Liver (tissue), 9 donors: ENCODE data around the gene LPAR4. TPM values are rescaled to one million over a fixed set of nuclear protein-coding genes. Genes with fewer than 3 reads are reported as not detected.

Source experiments
- DNase-seq: peaks from one replicate; pipeline ENCODE4 v3.0.0-alpha.2; 2017; ENCODE audit warnings: low spot score
- H3K27ac ChIP-seq, 2 donors: one replicate each; pipeline ENCODE4 v1.7.0; 2013; ENCODE audit warnings: inconsistent platforms in 2 of 2, low read length in 2 of 2, control low read depth in 1 of 2, low read depth in 1 of 2, mild to moderate bottlenecking in 1 of 2
- H3K27me3 ChIP-seq, 4 donors: one replicate each; pipeline versions ENCODE4 v1.6.1 to v1.7.0; 2013; ENCODE audit warnings: low read length in 3 of 4, inconsistent platforms in 1 of 4, mild to moderate bottlenecking in 1 of 4, moderate library complexity in 1 of 4; ENCODE audit not compliant: control insufficient read depth in 4 of 4, insufficient read depth in 4 of 4
- H3K36me3 ChIP-seq, 4 donors: one replicate each; pipeline versions ENCODE4 v1.6.1 to v1.7.0; 2013; ENCODE audit warnings: low read length in 3 of 4, mild to moderate bottlenecking in 3 of 4, low read depth in 1 of 4, moderate library complexity in 1 of 4; ENCODE audit not compliant: control insufficient read depth in 4 of 4, insufficient read depth in 3 of 4
- H3K4me1 ChIP-seq, 4 donors: one replicate each; pipeline versions ENCODE4 v1.6.1 to v1.7.0; 2013; ENCODE audit warnings: low read length in 3 of 4, mild to moderate bottlenecking in 3 of 4, moderate library complexity in 1 of 4; ENCODE audit not compliant: control insufficient read depth in 4 of 4, insufficient read depth in 4 of 4
- H3K4me3 ChIP-seq, 3 donors: one replicate each; pipeline versions ENCODE4 v1.6.1 to v1.7.0; 2013; ENCODE audit warnings: low read length in 3 of 3, control low read depth in 1 of 3, low read depth in 1 of 3, mild to moderate bottlenecking in 1 of 3
- H3K9ac ChIP-seq, 2 donors: one replicate each; pipeline ENCODE4 v1.7.0; 2013; ENCODE audit warnings: low read length in 2 of 2, mild to moderate bottlenecking in 2 of 2, moderate library complexity in 2 of 2, control low read depth in 1 of 2, low read depth in 1 of 2
- H3K9me3 ChIP-seq, 4 donors: one replicate each; pipeline versions ENCODE4 v1.6.1 to v1.7.0; 2013; ENCODE audit warnings: low read length in 3 of 4; ENCODE audit not compliant: control insufficient read depth in 4 of 4
- EGR1 ChIP-seq, 2 donors: IDR thresholded peaks; 2 replicates each; pipeline ENCODE4 v1.6.1; 2016 to 2018; ENCODE audit warnings: antibody characterized with exemption in 2 of 2, low read depth in 2 of 2
- FOXA1 ChIP-seq: IDR thresholded peaks from 2 replicates; pipeline ENCODE4 v1.6.1; 2016; ENCODE audit warnings: antibody characterized with exemption
- FOXA2 ChIP-seq: IDR thresholded peaks from 2 replicates; pipeline ENCODE4 v1.6.1; 2016; ENCODE audit warnings: antibody characterized with exemption
- GABPA ChIP-seq, 2 donors: IDR thresholded peaks in 1 of 2; conservative IDR thresholded peaks in 1 of 2; 2 replicates each; pipeline ENCODE4 v1.6.1; 2016; ENCODE audit warnings: antibody characterized with exemption in 2 of 2, mild to moderate bottlenecking in 1 of 2, moderate library complexity in 1 of 2
- HNF4A ChIP-seq, 2 donors: conservative IDR thresholded peaks; 2 replicates each; pipeline ENCODE4 v1.6.1; 2016; ENCODE audit warnings: antibody characterized with exemption in 2 of 2, mild to moderate bottlenecking in 2 of 2
- HNF4G ChIP-seq: IDR thresholded peaks from 2 replicates; pipeline ENCODE4 v1.6.1; 2016; ENCODE audit warnings: antibody characterized with exemption
- JUND ChIP-seq, 2 donors: IDR thresholded peaks; 2 replicates each; pipeline ENCODE4 v1.6.1; 2016; ENCODE audit warnings: antibody characterized with exemption in 2 of 2
- NR2F2 ChIP-seq: IDR thresholded peaks from 2 replicates; pipeline ENCODE4 v1.6.1; 2016; ENCODE audit warnings: antibody characterized with exemption
- RAD21 ChIP-seq, 2 donors: IDR thresholded peaks; 2 replicates each; pipeline ENCODE4 v1.6.1; 2016; ENCODE audit warnings: antibody characterized with exemption in 2 of 2, mild to moderate bottlenecking in 2 of 2
- RXRA ChIP-seq, 2 donors: IDR thresholded peaks; 2 replicates each; pipeline ENCODE4 v1.6.1; 2017 to 2018; ENCODE audit warnings: antibody characterized with exemption in 2 of 2, mild to moderate bottlenecking in 1 of 2
- SP1 ChIP-seq: IDR thresholded peaks from 2 replicates; pipeline ENCODE4 v1.6.1; 2018; ENCODE audit warnings: antibody characterized with exemption, mild to moderate bottlenecking
- TAF1 ChIP-seq: conservative IDR thresholded peaks from 2 replicates; pipeline ENCODE4 v1.6.1; 2016; ENCODE audit warnings: antibody characterized with exemption, mild to moderate bottlenecking
- YY1 ChIP-seq: IDR thresholded peaks from 2 replicates; pipeline ENCODE4 v1.6.1; 2016; ENCODE audit warnings: antibody characterized with exemption, mild to moderate bottlenecking
- WGBS: extraction: QIAGEN DNeasy Blood & Tissue Kit; methylation state at CpG from one replicate; pipeline ENCODE4 v1.1.7; 2013; 5-methylcytosine and 5-hydroxymethylcytosine counted together
- polyA plus RNA-seq, 2 donors: library from polyadenylated mRNA; stranded (reverse) in 1 of 2; unstranded in 1 of 2; fragments of 200-250 nt in 1 of 2; fragments of >200 nt in 1 of 2; fragmentation: Nextera tagmentation in 1 of 2; extraction: Ambion mirVana in 1 of 2; gene quantifications; one replicate each; pipeline versions ENCODE4 v1.2.1 to v1.2.3, GENCODE V29; 2013 to 2015
- total RNA-seq, 2 donors: library from RNA; depleted of rRNA; stranded (reverse); fragments of >200 nt; gene quantifications; one replicate each; pipeline ENCODE4 v1.2.3, GENCODE V29; 2014
- TF ChIP-seq, protein P1 (sequence below): IDR thresholded peaks from 2 replicates; pipeline ENCODE4 v1.6.1; 2016; ENCODE audit warnings: antibody characterized with exemption
- TF ChIP-seq, protein P2 (sequence below): IDR thresholded peaks from 2 replicates; pipeline ENCODE4 v1.6.1; 2016; ENCODE audit warnings: antibody characterized with exemption
- TF ChIP-seq, protein P3 (sequence below): IDR thresholded peaks from 2 replicates; pipeline ENCODE4 v1.6.1; 2016; ENCODE audit warnings: antibody characterized with exemption
- TF ChIP-seq, protein P4 (sequence below): fragments of 150-350 bp; IDR thresholded peaks from 2 replicates; pipeline ENCODE4 v1.5.1; 2017; ENCODE audit warnings: improper control_type of control experiment, low read depth, low read length; ENCODE audit not compliant: missing input control
- TF ChIP-seq, protein P5 (sequence below): IDR thresholded peaks from 2 replicates; pipeline ENCODE4 v1.6.1; 2016; ENCODE audit warnings: antibody characterized with exemption, mild to moderate bottlenecking
- donor health status: healthy.
- donor health status: healthy.
- donor health status: healthy.
- donor health status: healthy.
- donor health status: healthy.

Gene LPAR4
- total and polyA plus RNA-seq, 4 donors = 0.33 TPM; not detected in 3

DNA sequence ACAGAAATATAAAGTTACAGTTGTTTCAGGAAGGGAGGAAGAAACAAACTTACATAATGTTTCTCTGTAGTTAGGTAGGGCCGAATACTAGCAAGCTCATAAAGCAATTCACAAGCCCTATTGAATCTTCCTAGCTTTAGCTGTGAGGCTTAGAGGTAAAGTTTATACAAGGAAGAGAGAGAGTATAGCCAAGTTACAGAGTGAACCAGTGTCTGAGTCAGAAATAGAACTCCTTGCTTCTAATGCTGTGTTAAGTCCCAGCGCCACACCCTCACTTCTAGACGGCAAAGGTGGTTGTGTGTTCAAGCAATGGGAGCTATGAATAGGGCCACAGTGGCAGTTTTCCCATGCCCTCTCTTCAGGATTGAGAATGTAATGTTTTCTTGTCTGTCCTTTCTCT is 6.1 kb downstream of the LPAR4 start:
- DNase-seq = no peak
- Histone ChIP-seq H3K4me3 (no peak overlapping the region), H3K27me3 (peaks cover 0 to 6% (median 0%) of the 10 kb centered on the region in 4 donors), H3K27ac (no peak overlapping the region), H3K9ac (no peak overlapping the region), H3K9me3 (no peaks in the 10 kb centered on the region), H3K4me1 (no peaks in the 10 kb centered on the region), H3K36me3 (no peaks in the 10 kb centered on the region)
- TF ChIP-seq FOXA1 (no peak), HNF4A (conservative IDR thresholded peaks at IDR 0.05) (no peak), GABPA (IDR thresholded peaks at IDR 0.05 in 1 of 2, conservative IDR thresholded peaks at IDR 0.05 in 1 of 2) (no peak), FOXA2 (no peak), HNF4G (no peak), JUND (IDR thresholded peaks at IDR 0.05) (no peak), SP1 (no peak), RXRA (IDR thresholded peaks at IDR 0.05) (no peak), YY1 (no peak), TAF1 (no peak), RAD21 (IDR thresholded peaks at IDR 0.05) (no peak)
- TF ChIP-seq, protein P1, sequence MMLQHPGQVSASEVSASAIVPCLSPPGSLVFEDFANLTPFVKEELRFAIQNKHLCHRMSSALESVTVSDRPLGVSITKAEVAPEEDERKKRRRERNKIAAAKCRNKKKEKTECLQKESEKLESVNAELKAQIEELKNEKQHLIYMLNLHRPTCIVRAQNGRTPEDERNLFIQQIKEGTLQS = no peak
- TF ChIP-seq, protein P2, sequence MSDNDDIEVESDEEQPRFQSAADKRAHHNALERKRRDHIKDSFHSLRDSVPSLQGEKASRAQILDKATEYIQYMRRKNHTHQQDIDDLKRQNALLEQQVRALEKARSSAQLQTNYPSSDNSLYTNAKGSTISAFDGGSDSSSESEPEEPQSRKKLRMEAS = no peak
- TF ChIP-seq, protein P3, sequence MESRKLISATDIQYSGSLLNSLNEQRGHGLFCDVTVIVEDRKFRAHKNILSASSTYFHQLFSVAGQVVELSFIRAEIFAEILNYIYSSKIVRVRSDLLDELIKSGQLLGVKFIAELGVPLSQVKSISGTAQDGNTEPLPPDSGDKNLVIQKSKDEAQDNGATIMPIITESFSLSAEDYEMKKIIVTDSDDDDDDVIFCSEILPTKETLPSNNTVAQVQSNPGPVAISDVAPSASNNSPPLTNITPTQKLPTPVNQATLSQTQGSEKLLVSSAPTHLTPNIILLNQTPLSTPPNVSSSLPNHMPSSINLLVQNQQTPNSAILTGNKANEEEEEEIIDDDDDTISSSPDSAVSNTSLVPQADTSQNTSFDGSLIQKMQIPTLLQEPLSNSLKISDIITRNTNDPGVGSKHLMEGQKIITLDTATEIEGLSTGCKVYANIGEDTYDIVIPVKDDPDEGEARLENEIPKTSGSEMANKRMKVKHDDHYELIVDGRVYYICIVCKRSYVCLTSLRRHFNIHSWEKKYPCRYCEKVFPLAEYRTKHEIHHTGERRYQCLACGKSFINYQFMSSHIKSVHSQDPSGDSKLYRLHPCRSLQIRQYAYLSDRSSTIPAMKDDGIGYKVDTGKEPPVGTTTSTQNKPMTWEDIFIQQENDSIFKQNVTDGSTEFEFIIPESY = no peak
- TF ChIP-seq, protein P4, sequence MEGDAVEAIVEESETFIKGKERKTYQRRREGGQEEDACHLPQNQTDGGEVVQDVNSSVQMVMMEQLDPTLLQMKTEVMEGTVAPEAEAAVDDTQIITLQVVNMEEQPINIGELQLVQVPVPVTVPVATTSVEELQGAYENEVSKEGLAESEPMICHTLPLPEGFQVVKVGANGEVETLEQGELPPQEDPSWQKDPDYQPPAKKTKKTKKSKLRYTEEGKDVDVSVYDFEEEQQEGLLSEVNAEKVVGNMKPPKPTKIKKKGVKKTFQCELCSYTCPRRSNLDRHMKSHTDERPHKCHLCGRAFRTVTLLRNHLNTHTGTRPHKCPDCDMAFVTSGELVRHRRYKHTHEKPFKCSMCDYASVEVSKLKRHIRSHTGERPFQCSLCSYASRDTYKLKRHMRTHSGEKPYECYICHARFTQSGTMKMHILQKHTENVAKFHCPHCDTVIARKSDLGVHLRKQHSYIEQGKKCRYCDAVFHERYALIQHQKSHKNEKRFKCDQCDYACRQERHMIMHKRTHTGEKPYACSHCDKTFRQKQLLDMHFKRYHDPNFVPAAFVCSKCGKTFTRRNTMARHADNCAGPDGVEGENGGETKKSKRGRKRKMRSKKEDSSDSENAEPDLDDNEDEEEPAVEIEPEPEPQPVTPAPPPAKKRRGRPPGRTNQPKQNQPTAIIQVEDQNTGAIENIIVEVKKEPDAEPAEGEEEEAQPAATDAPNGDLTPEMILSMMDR = no peak
- WGBS = 79% methylated on average over 3 of the region's 3 CpGs

DNA sequence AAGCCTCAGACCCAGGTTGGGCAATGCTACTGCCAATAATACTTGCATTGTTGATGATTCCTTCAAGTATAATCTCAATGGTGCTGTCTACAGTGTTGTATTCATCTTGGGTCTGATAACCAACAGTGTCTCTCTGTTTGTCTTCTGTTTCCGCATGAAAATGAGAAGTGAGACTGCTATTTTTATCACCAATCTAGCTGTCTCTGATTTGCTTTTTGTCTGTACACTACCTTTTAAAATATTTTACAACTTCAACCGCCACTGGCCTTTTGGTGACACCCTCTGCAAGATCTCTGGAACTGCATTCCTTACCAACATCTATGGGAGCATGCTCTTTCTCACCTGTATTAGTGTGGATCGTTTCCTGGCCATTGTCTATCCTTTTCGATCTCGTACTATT is 7.4 kb downstream of the LPAR4 start:
- no peaks in the 10 kb centered on the region for H3K36me3 ChIP-seq
- no peaks in the 10 kb centered on the region for H3K9me3 ChIP-seq
- H3K4me1 ChIP-seq = no peaks in the 10 kb centered on the region
- H3K27ac ChIP-seq = no peak overlapping the region
- 75% methylated on average over 5 of the region's 5 CpGs for WGBS
- no peak overlapping the region for H3K4me3 ChIP-seq
- H3K9ac ChIP-seq = no peak overlapping the region
- peaks cover 0 to 2% (median 0%) of the 10 kb centered on the region in 4 donors for H3K27me3 ChIP-seq
- TF ChIP-seq GABPA (IDR thresholded peaks at IDR 0.05 in 1 of 2, conservative IDR thresholded peaks at IDR 0.05 in 1 of 2) = no peak
- no peak for DNase-seq

DNA sequence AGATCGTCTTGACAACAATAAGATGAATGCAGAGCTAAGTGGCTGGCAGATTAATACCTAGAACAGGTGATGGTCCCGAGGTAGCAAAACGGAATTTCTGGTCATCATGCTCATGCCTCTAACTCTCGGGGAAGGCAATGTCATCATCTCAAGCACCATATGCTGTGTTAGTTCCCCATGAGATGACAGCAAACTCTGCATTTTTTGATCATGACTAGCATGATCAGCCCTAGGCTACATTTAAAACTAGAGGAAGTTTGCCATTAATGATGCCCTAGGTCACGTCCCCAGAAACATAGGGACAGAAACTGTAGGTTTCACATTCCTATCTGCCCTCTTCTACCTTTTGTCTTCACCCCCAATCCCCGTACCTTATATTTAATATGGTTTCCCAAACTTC is 11.6 kb downstream of the LPAR4 start:
- no peaks in the 10 kb centered on the region for H3K4me1 ChIP-seq
- WGBS = 78% methylated on average over 6 of the region's 6 CpGs
- DNase-seq = no peak
- no peaks in the 10 kb centered on the region for H3K36me3 ChIP-seq
- no peak overlapping the region for H3K9ac ChIP-seq
- H3K27ac ChIP-seq = no peak overlapping the region
- H3K4me3 ChIP-seq = no peak overlapping the region
- peaks cover 0 to 2% (median 0%) of the 10 kb centered on the region in 4 donors for H3K27me3 ChIP-seq
- H3K9me3 ChIP-seq = no peaks in the 10 kb centered on the region
- TF ChIP-seq SP1 (no peak), NR2F2 (no peak), YY1 (no peak), FOXA1 (no peak), EGR1 (IDR thresholded peaks at IDR 0.05; ENCODE audit: low read depth in 2 of 2) (no peak), RAD21 (IDR thresholded peaks at IDR 0.05) (no peak), RXRA (IDR thresholded peaks at IDR 0.05) (no peak), JUND (IDR thresholded peaks at IDR 0.05) (no peak), HNF4A (conservative IDR thresholded peaks at IDR 0.05) (no peak), TAF1 (no peak), HNF4G (no peak)
- TF ChIP-seq, protein P2 = no peak
- TF ChIP-seq, protein P1 = no peak
- TF ChIP-seq, protein P5, sequence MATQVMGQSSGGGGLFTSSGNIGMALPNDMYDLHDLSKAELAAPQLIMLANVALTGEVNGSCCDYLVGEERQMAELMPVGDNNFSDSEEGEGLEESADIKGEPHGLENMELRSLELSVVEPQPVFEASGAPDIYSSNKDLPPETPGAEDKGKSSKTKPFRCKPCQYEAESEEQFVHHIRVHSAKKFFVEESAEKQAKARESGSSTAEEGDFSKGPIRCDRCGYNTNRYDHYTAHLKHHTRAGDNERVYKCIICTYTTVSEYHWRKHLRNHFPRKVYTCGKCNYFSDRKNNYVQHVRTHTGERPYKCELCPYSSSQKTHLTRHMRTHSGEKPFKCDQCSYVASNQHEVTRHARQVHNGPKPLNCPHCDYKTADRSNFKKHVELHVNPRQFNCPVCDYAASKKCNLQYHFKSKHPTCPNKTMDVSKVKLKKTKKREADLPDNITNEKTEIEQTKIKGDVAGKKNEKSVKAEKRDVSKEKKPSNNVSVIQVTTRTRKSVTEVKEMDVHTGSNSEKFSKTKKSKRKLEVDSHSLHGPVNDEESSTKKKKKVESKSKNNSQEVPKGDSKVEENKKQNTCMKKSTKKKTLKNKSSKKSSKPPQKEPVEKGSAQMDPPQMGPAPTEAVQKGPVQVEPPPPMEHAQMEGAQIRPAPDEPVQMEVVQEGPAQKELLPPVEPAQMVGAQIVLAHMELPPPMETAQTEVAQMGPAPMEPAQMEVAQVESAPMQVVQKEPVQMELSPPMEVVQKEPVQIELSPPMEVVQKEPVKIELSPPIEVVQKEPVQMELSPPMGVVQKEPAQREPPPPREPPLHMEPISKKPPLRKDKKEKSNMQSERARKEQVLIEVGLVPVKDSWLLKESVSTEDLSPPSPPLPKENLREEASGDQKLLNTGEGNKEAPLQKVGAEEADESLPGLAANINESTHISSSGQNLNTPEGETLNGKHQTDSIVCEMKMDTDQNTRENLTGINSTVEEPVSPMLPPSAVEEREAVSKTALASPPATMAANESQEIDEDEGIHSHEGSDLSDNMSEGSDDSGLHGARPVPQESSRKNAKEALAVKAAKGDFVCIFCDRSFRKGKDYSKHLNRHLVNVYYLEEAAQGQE = no peak
